Measurements from ENCODE around the gene ZC2HC1B.
A peak's percentile ranks its signal among the peaks of the same experiment; 100 is the strongest.

The ZC2HC1B gene

GRCh38 chr6:143934331-143934730, 70.1 kb downstream of the ZC2HC1B start:
- DNase-seq (ENCODE audit: low read depth), result no peak

GRCh38 chr6:143934867-143935266, 70.6 kb downstream of the ZC2HC1B start:
- DNase-seq (ENCODE audit: low read depth), result no peak

- DNase-seq (ENCODE audit: low read depth), result no peak
These were observed 72.1 kb downstream of the ZC2HC1B start for GRCh38 chr6:143936347-143936746.

- DNase-seq (ENCODE audit: low read depth), result no peak
These were observed 72.7 kb downstream of the ZC2HC1B start for GRCh38 chr6:143936778-143937667.

DNA sequence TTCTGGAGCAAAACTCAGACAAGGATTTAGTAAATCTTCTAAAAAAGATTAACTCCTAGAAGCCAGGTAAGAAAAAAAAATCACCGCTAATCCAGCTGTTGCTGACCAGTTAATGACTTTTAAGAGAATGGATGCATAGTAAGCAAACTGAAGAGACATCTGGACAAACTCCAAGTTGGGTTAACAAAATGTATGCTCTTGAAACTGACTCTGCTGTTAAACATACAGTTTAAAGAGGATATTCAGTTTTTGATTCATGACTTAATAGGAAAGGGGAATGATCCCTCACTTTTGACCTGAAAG, 73.3 kb downstream of the ZC2HC1B start:
- DNase-seq (ENCODE audit: low read depth), result no peak

DNA sequence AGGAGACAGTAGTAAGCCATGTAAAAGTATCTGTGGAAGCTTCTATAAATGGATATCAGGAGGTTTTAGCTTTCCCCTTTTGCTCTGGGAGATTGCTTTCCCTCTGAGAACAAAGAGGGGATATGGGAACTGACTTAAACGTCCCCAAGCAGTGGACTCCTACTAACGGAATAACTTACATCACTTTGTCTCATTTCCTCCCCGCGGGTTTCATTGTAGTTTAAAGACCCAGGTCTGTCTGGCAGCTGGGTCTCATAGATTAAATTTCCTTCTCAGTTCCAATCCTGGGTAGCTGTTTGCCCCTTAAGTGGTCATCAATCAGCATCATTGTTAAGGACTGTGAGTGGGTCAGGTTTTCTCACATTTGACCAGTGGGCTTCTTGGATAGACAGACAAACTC, 75.1 kb downstream of the ZC2HC1B start:
- no peak for DNase-seq (ENCODE audit: low read depth)

- DNase-seq (ENCODE audit: low read depth), result peak; percentile 32
These were observed 75.8 kb downstream of the ZC2HC1B start for GRCh38 chr6:143940011-143940597.

GRCh38 chr6:143941852-143942627, 77.8 kb downstream of the ZC2HC1B start:
- DNase-seq (ENCODE audit: low read depth), result peak; percentile 27

DNA sequence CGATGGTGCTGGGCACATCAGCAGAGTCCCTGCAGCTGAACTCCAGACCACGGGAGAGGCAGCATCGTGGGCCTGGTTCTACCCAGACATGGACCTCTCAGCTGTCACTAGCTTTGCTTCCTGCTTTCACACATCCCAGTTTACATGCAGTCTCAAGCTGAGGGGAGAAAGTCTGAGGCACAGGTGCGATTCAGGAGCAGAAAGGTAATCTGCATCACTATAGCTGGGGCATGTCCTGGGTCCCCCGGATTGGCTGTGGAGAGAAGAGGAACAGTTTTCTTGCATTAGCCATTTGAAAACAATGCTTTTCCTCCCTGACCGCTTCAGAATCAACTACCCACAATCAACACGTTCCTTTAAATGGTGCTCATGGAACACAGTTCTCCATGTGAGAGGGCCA, 83.9 kb downstream of the ZC2HC1B start:
- no peak for DNase-seq (ENCODE audit: low read depth)

DNA sequence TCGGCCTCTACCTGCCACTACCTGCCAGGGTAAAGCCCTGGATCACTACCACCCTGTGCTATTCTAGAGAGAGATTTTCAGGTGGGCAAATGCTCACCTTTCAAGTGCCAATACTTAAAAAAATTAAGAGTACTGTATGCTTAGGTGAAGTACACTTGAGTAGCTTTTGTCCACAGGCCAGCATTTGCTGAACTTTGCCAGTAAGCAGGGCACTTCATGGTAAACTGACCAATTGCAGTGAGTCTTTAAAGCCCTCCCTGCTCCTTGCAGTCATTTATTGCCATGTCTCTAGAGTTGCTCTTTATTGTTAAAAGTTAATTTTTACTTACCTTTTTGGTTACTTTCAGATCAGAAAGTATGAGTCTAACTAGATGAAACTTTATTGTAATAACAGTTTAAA, 85.3 kb downstream of the ZC2HC1B start:
- no peak for DNase-seq (ENCODE audit: low read depth)

DNA sequence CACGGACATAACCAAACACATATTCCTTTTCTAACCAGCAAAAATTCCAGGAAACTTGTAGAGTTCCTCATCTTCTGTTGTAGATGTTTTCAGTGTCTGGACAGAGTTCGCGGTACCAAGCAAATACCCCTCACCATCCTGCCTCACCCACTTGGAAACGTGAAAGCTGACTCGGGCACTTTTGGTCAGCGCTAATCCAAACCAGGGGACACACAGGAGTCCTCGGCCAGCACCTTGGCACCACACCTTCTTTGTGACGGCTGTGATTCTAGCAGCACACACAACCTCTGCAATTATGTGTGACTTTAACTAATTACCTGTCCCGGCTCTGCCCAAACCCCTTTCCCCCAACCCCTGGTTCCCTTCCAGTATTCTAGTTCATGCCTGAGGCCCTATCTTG, 85.7 kb downstream of the ZC2HC1B start:
- no peak for DNase-seq (ENCODE audit: low read depth)

DNA sequence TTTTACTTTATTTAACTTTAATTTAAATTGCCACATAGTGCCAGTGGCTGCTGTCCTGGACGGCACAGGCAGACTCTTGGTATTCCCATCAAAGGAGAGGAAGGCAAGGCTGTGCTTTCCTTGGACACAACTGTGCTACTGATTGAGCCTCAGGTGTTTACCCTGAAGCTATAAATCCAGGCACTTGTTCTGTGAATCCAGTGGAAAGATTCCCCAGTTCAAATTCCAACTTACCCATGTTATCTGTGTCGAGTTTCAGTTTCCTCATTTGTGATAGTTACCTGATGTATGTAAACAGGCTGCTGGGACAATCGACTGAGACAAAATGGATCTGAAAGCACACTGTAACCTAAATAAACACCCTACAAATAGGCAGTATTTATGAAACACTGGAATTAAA, 86.6 kb downstream of the ZC2HC1B start:
- no peak for DNase-seq (ENCODE audit: low read depth)

DNA sequence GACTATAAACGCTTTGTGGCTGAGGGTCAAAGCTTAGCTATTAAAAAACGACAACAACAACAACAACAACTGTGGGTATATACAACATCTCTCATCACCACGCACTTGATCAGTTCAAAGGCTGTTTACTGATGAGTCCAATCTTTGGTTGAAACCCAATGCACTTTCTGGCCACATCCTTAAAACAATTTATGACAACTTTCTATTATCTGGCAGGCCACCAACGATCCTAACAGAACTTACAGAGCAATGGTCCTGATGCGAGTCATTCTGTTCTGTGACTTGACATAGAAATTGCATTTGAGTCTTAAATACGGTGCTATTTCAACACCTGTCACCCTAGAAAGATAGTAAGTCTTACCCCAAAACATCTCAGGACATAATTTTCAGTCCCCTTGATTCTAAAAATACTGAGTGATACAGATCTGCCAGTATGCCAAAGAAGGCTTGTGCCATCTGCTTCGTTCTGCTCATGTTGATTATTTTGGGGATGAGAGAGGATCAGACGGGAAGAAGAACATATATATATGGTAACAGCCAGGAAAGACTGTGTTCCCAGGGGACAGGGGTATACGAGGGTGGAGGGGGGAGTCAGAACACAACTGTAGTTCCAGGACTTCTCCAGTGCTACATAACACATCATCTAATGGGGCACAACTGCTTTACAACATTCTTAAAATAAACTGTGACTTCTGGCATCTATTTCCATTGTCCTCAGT, 87.9 kb downstream of the ZC2HC1B start:
- no peak for DNase-seq (ENCODE audit: low read depth)

GRCh38 chr6:143952947-143953701, 88.8 kb downstream of the ZC2HC1B start:
- no peak for DNase-seq (ENCODE audit: low read depth)

- DNase-seq (ENCODE audit: low read depth), result no peak
These were observed 89.6 kb downstream of the ZC2HC1B start for GRCh38 chr6:143953922-143954321.

- no peak for DNase-seq (ENCODE audit: low read depth)
These were observed 91.7 kb downstream of the ZC2HC1B start for GRCh38 chr6:143955971-143956370.

- no peak for DNase-seq (ENCODE audit: low read depth)
These were observed 93.5 kb downstream of the ZC2HC1B start for GRCh38 chr6:143957679-143958274.

- no peak for DNase-seq (ENCODE audit: low read depth)
These were observed 94.6 kb downstream of the ZC2HC1B start for GRCh38 chr6:143958839-143959399.

DNA sequence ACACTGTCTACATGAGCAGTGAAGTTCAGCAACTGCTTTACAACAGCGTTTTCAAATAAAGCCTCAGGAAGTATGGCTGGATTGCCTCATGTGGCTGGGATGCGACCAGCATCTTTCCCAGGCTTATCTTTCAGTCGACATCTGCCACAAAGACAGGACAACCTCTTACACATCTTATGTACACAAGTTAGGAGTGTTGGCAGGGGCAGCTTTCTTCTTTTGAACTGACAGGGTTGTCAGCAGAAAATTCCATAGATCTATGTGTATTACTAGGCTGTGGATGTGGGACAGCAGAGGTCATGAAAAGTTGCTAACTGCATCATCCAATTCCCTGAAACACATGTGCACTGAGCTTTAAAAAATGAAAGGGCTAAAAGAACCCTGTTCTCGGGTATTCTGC, 95.7 kb downstream of the ZC2HC1B start:
- DNase-seq (ENCODE audit: low read depth), result no peak

DNA sequence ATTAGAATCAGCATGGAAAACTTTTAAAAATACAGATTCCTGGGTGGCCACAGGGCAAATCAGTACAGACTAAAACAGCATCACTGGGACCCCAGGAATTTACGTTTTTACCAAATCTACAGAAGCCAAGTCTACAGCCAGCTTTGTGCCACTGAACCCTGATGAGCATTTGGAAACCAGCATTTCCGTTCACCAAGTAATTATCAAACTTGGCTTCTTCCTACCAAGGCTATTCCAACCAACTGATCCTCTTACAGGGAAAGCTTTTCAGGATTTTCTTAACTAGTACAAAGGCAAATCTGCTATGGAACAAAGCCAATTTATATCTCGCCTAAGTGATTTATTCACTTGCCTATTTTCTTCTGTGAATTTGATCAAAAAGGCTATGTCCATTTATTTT, 96.8 kb downstream of the ZC2HC1B start:
- no peak for DNase-seq (ENCODE audit: low read depth)

Data from T follicular helper cell (primary cell).